Sigmoid colon (tissue), 7 donors: Measurements from ENCODE around the gene HADH. TPM values are rescaled to one million over a fixed set of nuclear protein-coding genes. Genes with fewer than 3 reads are reported as not detected.
"Not testable (repeated sequence)": the region's sequence is repeated elsewhere in the genome, so short reads cannot be mapped to it uniquely, and the experiment has no call there.

Experiments used
- DNase-seq: peaks from one replicate; pipeline ENCODE4 v3.0.0-alpha.2; 2019
- H3K27ac ChIP-seq, 4 donors: fragments of 200-600 bp; sonication (generic); one replicate each; pipeline ENCODE4 v1.5.1; 2016 to 2019; ENCODE audit warnings: mild to moderate bottlenecking in 1 of 4
- H3K27me3 ChIP-seq, 3 donors: fragments of 200-600 bp; sonication (generic); one replicate each; pipeline ENCODE4 v1.5.1; 2019; ENCODE audit warnings: mild to moderate bottlenecking in 1 of 3
- H3K36me3 ChIP-seq, 4 donors: fragments of 200-600 bp; sonication (generic); one replicate each; pipeline ENCODE4 v1.5.1; 2016 to 2019
- H3K4me1 ChIP-seq, 4 donors: fragments of 200-600 bp; sonication (generic); one replicate each; pipeline ENCODE4 v1.5.1; 2017 to 2019
- H3K4me3 ChIP-seq, 4 donors: fragments of 200-600 bp; sonication (generic); one replicate each; pipeline ENCODE4 v1.5.1; 2017 to 2019; ENCODE audit warnings: mild to moderate bottlenecking in 2 of 4, moderate library complexity in 1 of 4
- H3K9me3 ChIP-seq, 4 donors: fragments of 200-600 bp in 3 of 4; sonication (generic) in 3 of 4; one replicate each; pipeline versions ENCODE4 v1.5.1 to v1.6.1; 2013 to 2019
- CTCF ChIP-seq, 4 experiments: fragments of 450-650 bp in 3 of 4; fragments of 200-600 bp in 1 of 4; IDR thresholded peaks; one replicate each; pipeline ENCODE4 v1.5.1; 2016 to 2019; ENCODE audit warnings: antibody characterized with exemption in 4 of 4, mild to moderate bottlenecking in 3 of 4, moderate library complexity in 2 of 4
- EP300 ChIP-seq, 4 donors: sonication (generic); formaldehyde crosslinking; IDR thresholded peaks; one replicate each; pipeline ENCODE4 v1.6.1; 2017; ENCODE audit warnings: antibody characterized with exemption in 4 of 4
- POLR2A ChIP-seq, 2 donors: fragments of 450-650 bp; IDR thresholded peaks; one replicate each; pipeline ENCODE4 v1.6.1; 2016; ENCODE audit warnings: antibody characterized with exemption in 2 of 2, mild to moderate bottlenecking in 2 of 2, moderate library complexity in 2 of 2
- POLR2AphosphoS5 ChIP-seq, 4 donors: sonication (generic); formaldehyde crosslinking; IDR thresholded peaks; one replicate each; pipeline ENCODE4 v1.6.1; 2017; ENCODE audit warnings: antibody characterized with exemption in 4 of 4
- WGBS, 2 donors: extraction: QIAGEN DNeasy Blood & Tissue Kit; methylation state at CpG; one replicate each; pipeline ENCODE4 v1.1.7; 2013; 5-methylcytosine and 5-hydroxymethylcytosine counted together
- intact Hi-C: fragments of 100-400 bp; cut with DNase I; formaldehyde crosslinking; loops from one replicate; pipeline ENCODE4 v1.15.1; 2023
- polyA plus RNA-seq, 3 donors: library from polyadenylated mRNA; stranded (reverse); fragments of 200-250 nt; gene quantifications; one replicate each; pipeline ENCODE4 v1.2.3, GENCODE V29; 2013
- total RNA-seq, 4 donors: library from RNA; depleted of rRNA; stranded (reverse); fragments of >200 nt; gene quantifications; one replicate each; pipeline ENCODE4 v1.1.0, GENCODE V29; 2016
- donor health status: healthy with polysubstance abuse.
- donor health status: Bipolar disorder and iron deficiency.
- donor health status: healthy.

The HADH gene
- total and polyA plus RNA-seq, 7 donors: 46.6 to 229 (median 99.6) TPM

- no peaks in the 10 kb centered on the region for H3K4me1 ChIP-seq
- peaks cover 0 to 14% (median 0%) of the 10 kb centered on the region in 4 donors for H3K36me3 ChIP-seq
- intact Hi-C loops: no loop called here
- H3K27me3 ChIP-seq: no peaks in the 10 kb centered on the region
- no peak overlapping the region for H3K27ac ChIP-seq
- TF ChIP-seq EP300 (IDR thresholded peaks at IDR 0.05) (no peak), POLR2AphosphoS5 (IDR thresholded peaks at IDR 0.05) (no peak), CTCF (IDR thresholded peaks at IDR 0.05) (no peak), POLR2A (IDR thresholded peaks at IDR 0.05) (no peak)
- WGBS, 2 donors: 91 to 94% methylated on average over 1 of the region's 1 CpG
- DNase-seq: no peak
- peaks cover 0 to 10% (median 3%) of the 10 kb centered on the region in 4 donors for H3K9me3 ChIP-seq
- no peak overlapping the region for H3K4me3 ChIP-seq
Measured at GRCh38 chr4:107956011-107956410, 33.7 kb upstream of the HADH start.

- Histone ChIP-seq H3K27me3 (no peaks in the 10 kb centered on the region), H3K9me3 (no peaks in the 10 kb centered on the region), H3K4me1 (no peaks in the 10 kb centered on the region), H3K4me3 (no peak overlapping the region), H3K27ac (no peak overlapping the region), H3K36me3 (no peaks in the 10 kb centered on the region)
- TF ChIP-seq POLR2A (IDR thresholded peaks at IDR 0.05): no peak
- TF ChIP-seq POLR2AphosphoS5 (IDR thresholded peaks at IDR 0.05): no peak
- no peak for TF ChIP-seq EP300 (IDR thresholded peaks at IDR 0.05)
- no peak for TF ChIP-seq CTCF (IDR thresholded peaks at IDR 0.05)
- 80 to 88% methylated on average over 4 of the region's 4 CpGs for WGBS, 2 donors
- no peak for DNase-seq
- intact Hi-C loops: no loop called here
Measured at GRCh38 chr4:107966903-107967302, 22.8 kb upstream of the HADH start.

GRCh38 chr4:107967519-107967918 lies 22.2 kb upstream of the HADH start:
- intact Hi-C loops, H3K4me1 ChIP-seq, H3K27me3 ChIP-seq, H3K36me3 ChIP-seq, H3K27ac ChIP-seq, H3K9me3 ChIP-seq, H3K4me3 ChIP-seq, DNase-seq: not testable (repeated sequence)

- intact Hi-C loops, H3K36me3 ChIP-seq, DNase-seq, H3K4me1 ChIP-seq, H3K4me3 ChIP-seq, H3K27me3 ChIP-seq, H3K27ac ChIP-seq, H3K9me3 ChIP-seq: not testable (repeated sequence)
- WGBS, 2 donors: 89 to 95% methylated on average over 1 of the region's 1 CpG
Measured at GRCh38 chr4:107967921-107968320, 21.8 kb upstream of the HADH start.

- no peaks in the 10 kb centered on the region for H3K9me3 ChIP-seq
- intact Hi-C loops: no loop called here
- TF ChIP-seq CTCF (IDR thresholded peaks at IDR 0.05) (no peak), POLR2AphosphoS5 (IDR thresholded peaks at IDR 0.05) (no peak), POLR2A (IDR thresholded peaks at IDR 0.05) (no peak), EP300 (IDR thresholded peaks at IDR 0.05) (no peak)
- H3K27me3 ChIP-seq: no peaks in the 10 kb centered on the region
- no peak overlapping the region for H3K27ac ChIP-seq
- 97% methylated on average over 12 of the region's 12 CpGs for WGBS, 2 donors
- H3K4me3 ChIP-seq: no peak overlapping the region
- H3K4me1 ChIP-seq: no peaks in the 10 kb centered on the region
- DNase-seq: no peak
- H3K36me3 ChIP-seq: no peaks in the 10 kb centered on the region
Measured at GRCh38 chr4:107970063-107970798, 19.5 kb upstream of the HADH start.

- Histone ChIP-seq H3K4me1 (no peaks in the 10 kb centered on the region), H3K27ac (no peak overlapping the region), H3K36me3 (no peaks in the 10 kb centered on the region), H3K9me3 (no peaks in the 10 kb centered on the region), H3K27me3 (no peaks in the 10 kb centered on the region), H3K4me3 (no peak overlapping the region)
- TF ChIP-seq POLR2AphosphoS5 (IDR thresholded peaks at IDR 0.05) (no peak), POLR2A (IDR thresholded peaks at IDR 0.05) (no peak), EP300 (IDR thresholded peaks at IDR 0.05) (no peak), CTCF (IDR thresholded peaks at IDR 0.05) (no peak)
- intact Hi-C loops: no loop called here
- DNase-seq: no peak
Measured at GRCh38 chr4:107972605-107973004, 17.1 kb upstream of the HADH start.
